Vagina (tissue), 2 donors: Measurements from ENCODE around the gene SGCD.

Experiments used
- CTCF ChIP-seq, 3 experiments: fragments of 450-650 bp in 2 of 3; fragments of 200-600 bp in 1 of 3; sonication (generic) in 1 of 3; IDR thresholded peaks; one replicate each; pipeline ENCODE4 v1.5.1; 2017 to 2019; ENCODE audit warnings: antibody characterized with exemption in 3 of 3, mild to moderate bottlenecking in 2 of 3, moderate library complexity in 2 of 3
- POLR2A ChIP-seq, 2 donors: fragments of 450-650 bp; IDR thresholded peaks; one replicate each; pipeline ENCODE4 v1.6.1; 2017; ENCODE audit warnings: antibody characterized with exemption in 2 of 2, mild to moderate bottlenecking in 2 of 2, moderate library complexity in 2 of 2

DNA sequence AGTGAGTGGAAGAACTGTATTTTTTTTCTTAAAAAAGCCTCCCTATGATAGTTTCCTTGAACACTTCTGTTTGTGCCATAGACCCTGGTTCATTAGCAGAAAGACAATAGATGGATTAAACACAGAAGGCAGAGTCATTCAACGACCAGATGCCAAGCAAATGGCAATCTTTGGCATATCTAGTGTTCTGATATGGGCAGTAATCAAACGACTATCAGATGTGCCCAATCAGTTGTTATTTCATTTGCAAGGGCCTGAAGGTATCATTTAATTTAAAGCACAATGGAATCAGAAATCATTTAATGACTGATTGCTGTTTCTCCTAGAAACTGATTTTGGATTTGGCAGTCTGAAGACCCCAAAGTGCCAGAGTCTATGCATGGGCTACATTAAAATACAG is 61.3 kb downstream of the SGCD start:
- no peak for TF ChIP-seq CTCF (IDR thresholded peaks at IDR 0.05)
- TF ChIP-seq POLR2A (IDR thresholded peaks at IDR 0.05), result no peak
